Erythroblast (primary cell): ENCODE results near the gene DENR.

Experiments
- GATA1 ChIP-seq: IDR thresholded peaks from 2 replicates; pipeline ENCODE4 v1.6.1; 2011; ENCODE audit warnings: low read depth, mild to moderate bottlenecking, control low read depth, low read length, moderate library complexity
- POLR2A ChIP-seq: IDR thresholded peaks from 2 replicates; pipeline ENCODE4 v1.6.1; 2011; ENCODE audit warnings: mild to moderate bottlenecking, low read length

- TF ChIP-seq POLR2A (no peak), GATA1 (no peak)
These were observed 22.2 kb upstream of the DENR start, which contains the start of gene HCAR1 for GRCh38 chr12:122730215-122731014.
